ENCODE results near the gene ADK. TPM values are rescaled to one million over a fixed set of nuclear protein-coding genes. Genes with fewer than 3 reads are reported as not detected.

Gene ADK
- total RNA-seq, 1 donor: 18.3 TPM

- DNase-seq (ENCODE audit: low read depth in 2 of 3, low spot score in 2 of 3): no peak
Measured at GRCh38 chr10:74640134-74640921, 489.3 kb downstream of the ADK start.

- DNase-seq (ENCODE audit: low read depth in 2 of 3, low spot score in 2 of 3): no peak
Measured at GRCh38 chr10:74641659-74642058, 490.6 kb downstream of the ADK start.

GRCh38 chr10:74642901-74643595, 492.0 kb downstream of the ADK start:
- DNase-seq (ENCODE audit: low read depth in 2 of 3, low spot score in 2 of 3): no peak

GRCh38 chr10:74643596-74643975, 492.6 kb downstream of the ADK start:
- no peak for DNase-seq (ENCODE audit: low read depth in 2 of 3, low spot score in 2 of 3)

- DNase-seq (ENCODE audit: low read depth in 2 of 3, low spot score in 2 of 3): no peak
Measured at GRCh38 chr10:74644738-74645137, 493.7 kb downstream of the ADK start.

GRCh38 chr10:74645692-74646091, 494.7 kb downstream of the ADK start:
- no peak for DNase-seq (ENCODE audit: low read depth in 2 of 3, low spot score in 2 of 3)

- DNase-seq (ENCODE audit: low read depth in 2 of 3, low spot score in 2 of 3): no peak
Measured at GRCh38 chr10:74650613-74651012, 499.6 kb downstream of the ADK start.

GRCh38 chr10:74651565-74651964, 500.5 kb downstream of the ADK start:
- DNase-seq (ENCODE audit: low read depth in 2 of 3, low spot score in 2 of 3): no peak

GRCh38 chr10:74652664-74653063, 501.6 kb downstream of the ADK start:
- no peak for DNase-seq (ENCODE audit: low read depth in 2 of 3, low spot score in 2 of 3)

- DNase-seq (ENCODE audit: low read depth in 2 of 3, low spot score in 2 of 3): no peak
Measured at GRCh38 chr10:74658511-74658910, 507.5 kb downstream of the ADK start.

GRCh38 chr10:74662635-74663034, 511.6 kb downstream of the ADK start:
- DNase-seq (ENCODE audit: low read depth in 2 of 3, low spot score in 2 of 3): no peak

- DNase-seq (ENCODE audit: low read depth in 2 of 3, low spot score in 2 of 3): no peak
Measured at GRCh38 chr10:74669210-74669609, 518.2 kb downstream of the ADK start.

- no peak for DNase-seq (ENCODE audit: low read depth in 2 of 3, low spot score in 2 of 3)
Measured at GRCh38 chr10:74671716-74672115, 520.7 kb downstream of the ADK start.

- no peak for DNase-seq (ENCODE audit: low read depth in 2 of 3, low spot score in 2 of 3)
Measured at GRCh38 chr10:74672430-74673165, 521.6 kb downstream of the ADK start.

GRCh38 chr10:74674927-74675326, 523.9 kb downstream of the ADK start:
- no peak for DNase-seq (ENCODE audit: low read depth in 2 of 3, low spot score in 2 of 3)

- no peak for DNase-seq (ENCODE audit: low read depth in 2 of 3, low spot score in 2 of 3)
Measured at GRCh38 chr10:74675484-74675883, 524.5 kb downstream of the ADK start.

GRCh38 chr10:74677951-74678350, 526.9 kb downstream of the ADK start:
- no peak for DNase-seq (ENCODE audit: low read depth in 2 of 3, low spot score in 2 of 3)

- DNase-seq (ENCODE audit: low read depth in 2 of 3, low spot score in 2 of 3): no peak
Measured at GRCh38 chr10:74681917-74682627, 531.1 kb downstream of the ADK start.

GRCh38 chr10:74683067-74683466, 532.0 kb downstream of the ADK start:
- no peak for DNase-seq (ENCODE audit: low read depth in 2 of 3, low spot score in 2 of 3)

GRCh38 chr10:74683621-74684364, 532.8 kb downstream of the ADK start:
- DNase-seq (ENCODE audit: low read depth in 2 of 3, low spot score in 2 of 3): no peak
